Effector memory CD8-positive, alpha-beta T cell (primary cell): ENCODE data around the gene TAB2.

Experiments
- ATAC-seq: fragments of 150-1000 bp; cut with Tn5 transposase; replicated peaks from 2 replicates; pipeline ENCODE4 v1.10.0; 2021; ENCODE audit warnings: mild to moderate bottlenecking, moderate library complexity
- DNase-seq, 3 experiments: peaks; one replicate each; pipeline ENCODE4 v3.0.0; 2021
- H3K27ac Mint-ChIP-seq, 2 donors: one replicate each; pipeline ENCODE4 v1.8.0; 2022; ENCODE audit warnings: mild to moderate bottlenecking in 2 of 2, mixed read lengths in 2 of 2, moderate library complexity in 2 of 2
- H3K27me3 Mint-ChIP-seq, 2 donors: one replicate each; pipeline ENCODE4 v1.8.0; 2022; ENCODE audit warnings: mixed read lengths in 2 of 2
- H3K36me3 Mint-ChIP-seq: one replicate; pipeline ENCODE4 v1.8.0; 2022; ENCODE audit warnings: mild to moderate bottlenecking, moderate library complexity, mixed read lengths; ENCODE audit not compliant: insufficient read depth
- H3K4me1 Mint-ChIP-seq, 2 donors: one replicate each; pipeline ENCODE4 v1.8.0; 2022; ENCODE audit warnings: low read depth in 2 of 2, mixed read lengths in 2 of 2
- H3K4me3 Mint-ChIP-seq, 2 donors: one replicate each; pipeline ENCODE4 v1.8.0; 2022; ENCODE audit warnings: mild to moderate bottlenecking in 2 of 2, mixed read lengths in 2 of 2, moderate library complexity in 2 of 2
- H3K9me3 Mint-ChIP-seq, 2 donors: one replicate each; pipeline ENCODE4 v1.8.0; 2022; ENCODE audit warnings: mixed read lengths in 2 of 2

The TAB2 gene

GRCh38 chr6:149373511-149373910 is 56.0 kb downstream of the TAB2 start:
- DNase-seq (no peak), ATAC-seq (no peak)
- peak overlapping the region; percentile 50 to 70 for H3K27ac Mint-ChIP-seq
- peaks cover 40% of the 10 kb centered on the region for H3K36me3 Mint-ChIP-seq
- H3K9me3 Mint-ChIP-seq: no peaks in the 10 kb centered on the region
- H3K4me3 Mint-ChIP-seq: no peak overlapping the region
- no peaks in the 10 kb centered on the region for H3K27me3 Mint-ChIP-seq
- H3K4me1 Mint-ChIP-seq: peaks cover 27 to 44% of the 10 kb centered on the region in 2 donors

- Mint-ChIP-seq H3K36me3 (peaks cover 48% of the 10 kb centered on the region), H3K4me1 (peaks cover 23 to 37% of the 10 kb centered on the region in 2 donors), H3K4me3 (no peak overlapping the region), H3K27ac (no peak overlapping the region), H3K27me3 (no peaks in the 10 kb centered on the region), H3K9me3 (no peaks in the 10 kb centered on the region)
- DNase-seq (no peak), ATAC-seq (no peak)
Measured at GRCh38 chr6:149379977-149380376, 62.5 kb downstream of the TAB2 start.

- H3K4me3 Mint-ChIP-seq: no peak overlapping the region
Measured at GRCh38 chr6:149380523-149380922, 63.0 kb downstream of the TAB2 start.

GRCh38 chr6:149383371-149383770 is 65.9 kb downstream of the TAB2 start:
- ATAC-seq: no peak
- peaks cover 45% of the 10 kb centered on the region for H3K36me3 Mint-ChIP-seq
- H3K9me3 Mint-ChIP-seq: peaks cover 1 to 8% of the 10 kb centered on the region in 2 donors
- H3K4me3 Mint-ChIP-seq: no peak overlapping the region
- no peak for DNase-seq
- peak overlapping the region; percentile 46 to 49 for H3K27ac Mint-ChIP-seq
- no peaks in the 10 kb centered on the region for H3K27me3 Mint-ChIP-seq
- peaks cover 25 to 40% of the 10 kb centered on the region in 2 donors for H3K4me1 Mint-ChIP-seq

More at GRCh38 chr6:149380523-149380922, 63.0 kb downstream of the TAB2 start:
- Mint-ChIP-seq H3K4me1 (peaks cover 20 to 32% of the 10 kb centered on the region in 2 donors), H3K36me3 (peaks cover 46% of the 10 kb centered on the region), H3K9me3 (no peaks in the 10 kb centered on the region), H3K27ac (no peak overlapping the region), H3K27me3 (no peaks in the 10 kb centered on the region)
- ATAC-seq (no peak), DNase-seq (no peak)

- peaks cover 1 to 8% of the 10 kb centered on the region in 2 donors for H3K9me3 Mint-ChIP-seq
- peaks cover 21 to 30% of the 10 kb centered on the region in 2 donors for H3K4me1 Mint-ChIP-seq
- H3K27me3 Mint-ChIP-seq: no peaks in the 10 kb centered on the region
- H3K27ac Mint-ChIP-seq: peak overlapping the region in 1 of 2 donors; percentile 46
- ATAC-seq (no peak), DNase-seq (no peak)
- peaks cover 34% of the 10 kb centered on the region for H3K36me3 Mint-ChIP-seq
- H3K4me3 Mint-ChIP-seq: no peak overlapping the region
Measured at GRCh38 chr6:149384464-149384863, 67.0 kb downstream of the TAB2 start.

- Mint-ChIP-seq H3K4me3 (no peak overlapping the region), H3K4me1 (peaks cover 24 to 40% of the 10 kb centered on the region in 2 donors), H3K27me3 (no peaks in the 10 kb centered on the region), H3K27ac (peak overlapping the region; percentile 2 to 9), H3K36me3 (peaks cover 24% of the 10 kb centered on the region), H3K9me3 (peaks cover 1 to 8% of the 10 kb centered on the region in 2 donors)
- DNase-seq: no peak
- peak; percentile 82 for ATAC-seq
Measured at GRCh38 chr6:149385998-149386646, 68.6 kb downstream of the TAB2 start.

- no peak for ATAC-seq
Measured at GRCh38 chr6:149387779-149388512, 70.4 kb downstream of the TAB2 start.

GRCh38 chr6:149389509-149390297 is 72.2 kb downstream of the TAB2 start:
- no peak overlapping the region for H3K27ac Mint-ChIP-seq
- no peak overlapping the region for H3K4me3 Mint-ChIP-seq
- H3K36me3 Mint-ChIP-seq: peaks cover 17% of the 10 kb centered on the region
- peaks cover 1 to 8% of the 10 kb centered on the region in 2 donors for H3K9me3 Mint-ChIP-seq
- H3K27me3 Mint-ChIP-seq: no peaks in the 10 kb centered on the region
- peaks cover 26 to 51% of the 10 kb centered on the region in 2 donors for H3K4me1 Mint-ChIP-seq
- DNase-seq: no peak
- no peak for ATAC-seq

More at GRCh38 chr6:149387779-149388512, 70.4 kb downstream of the TAB2 start:
- Mint-ChIP-seq H3K36me3 (peaks cover 22% of the 10 kb centered on the region), H3K9me3 (peaks cover 1 to 8% of the 10 kb centered on the region in 2 donors), H3K27ac (no peak overlapping the region), H3K27me3 (no peaks in the 10 kb centered on the region), H3K4me3 (no peak overlapping the region), H3K4me1 (peaks cover 27 to 45% of the 10 kb centered on the region in 2 donors)
- DNase-seq: no peak

GRCh38 chr6:149392093-149392492 is 74.6 kb downstream of the TAB2 start:
- peaks cover 0 to 1% of the 10 kb centered on the region in 2 donors for H3K9me3 Mint-ChIP-seq
- H3K27ac Mint-ChIP-seq: peak overlapping the region; percentile 5 to 35
- ATAC-seq (no peak), DNase-seq (no peak)
- no peaks in the 10 kb centered on the region for H3K27me3 Mint-ChIP-seq
- H3K4me1 Mint-ChIP-seq: peaks cover 24 to 52% of the 10 kb centered on the region in 2 donors
- H3K4me3 Mint-ChIP-seq: no peak overlapping the region
- peaks cover 25% of the 10 kb centered on the region for H3K36me3 Mint-ChIP-seq

GRCh38 chr6:149392535-149392934 is 75.0 kb downstream of the TAB2 start:
- H3K27me3 Mint-ChIP-seq: no peaks in the 10 kb centered on the region
- no peaks in the 10 kb centered on the region for H3K9me3 Mint-ChIP-seq
- H3K4me3 Mint-ChIP-seq: no peak overlapping the region
- peak overlapping the region in 1 of 2 donors; percentile 35 for H3K27ac Mint-ChIP-seq
- H3K4me1 Mint-ChIP-seq: peaks cover 24 to 50% of the 10 kb centered on the region in 2 donors
- peaks cover 29% of the 10 kb centered on the region for H3K36me3 Mint-ChIP-seq
- no peak for ATAC-seq
- no peak for DNase-seq

GRCh38 chr6:149393002-149393679 is 75.6 kb downstream of the TAB2 start:
- Mint-ChIP-seq H3K4me1 (peaks cover 24 to 47% of the 10 kb centered on the region in 2 donors), H3K27me3 (no peaks in the 10 kb centered on the region), H3K36me3 (peaks cover 35% of the 10 kb centered on the region), H3K27ac (peak overlapping the region in 1 of 2 donors; percentile 81), H3K9me3 (no peaks in the 10 kb centered on the region), H3K4me3 (no peak overlapping the region)
- DNase-seq (no peak), ATAC-seq (no peak)

GRCh38 chr6:149395185-149395584 is 77.7 kb downstream of the TAB2 start:
- DNase-seq: no peak
- H3K27ac Mint-ChIP-seq: peak overlapping the region; percentile 24 to 73
- peaks cover 46% of the 10 kb centered on the region for H3K36me3 Mint-ChIP-seq
- H3K4me1 Mint-ChIP-seq: peaks cover 24 to 42% of the 10 kb centered on the region in 2 donors
- no peak for ATAC-seq
- no peaks in the 10 kb centered on the region for H3K27me3 Mint-ChIP-seq
- no peaks in the 10 kb centered on the region for H3K9me3 Mint-ChIP-seq
- H3K4me3 Mint-ChIP-seq: no peak overlapping the region

GRCh38 chr6:149397384-149397783 is 79.9 kb downstream of the TAB2 start:
- Mint-ChIP-seq H3K27ac (peak overlapping the region in 1 of 2 donors; percentile 35), H3K27me3 (no peaks in the 10 kb centered on the region), H3K4me1 (peaks cover 16 to 31% of the 10 kb centered on the region in 2 donors), H3K4me3 (no peak overlapping the region), H3K9me3 (no peaks in the 10 kb centered on the region), H3K36me3 (peaks cover 51% of the 10 kb centered on the region)
- no peak for DNase-seq
- ATAC-seq: no peak
